ENCODE measurements around the gene CACFD1.

Gene CACFD1

GRCh38 chr9:133459476-133460404 is at the start of gene CACFD1:
TSS of gene CACFD1 (plus strand) at chr9:133459978. CDS start at chr9:133460067, 89 bp downstream.
- H3K4me2 ChIP-seq, result peak within 1 kb of the TSS; percentile 85 to 97 (median 91)
- H3K36me3 ChIP-seq, result peaks cover 0 to 8% (median 0%) of the 10 kb centered on the region in 11 experiments; a peak in 3 of 22 replicates
- H3K4me1 ChIP-seq, result peaks cover 30 to 67% (median 57%) of the 10 kb centered on the region in 10 experiments
- no peaks in the 10 kb centered on the region for H3K9me3 ChIP-seq (replicated peaks in 1 of 11)
- H3K9ac ChIP-seq, result peak within 1 kb of the TSS; percentile 74 to 91 (median 87)
- peak within 1 kb of the TSS; percentile 56 to 88 (median 79); a peak in 21 of 22 replicates for H3K27ac ChIP-seq
- peak within 1 kb of the TSS; percentile 65 to 84 (median 76) for H3K4me3 ChIP-seq
- TF ChIP-seq Cebpa-rat (IDR thresholded peaks at IDR 0.05), result no peak
- H4K20me1 ChIP-seq, result peaks cover 0 to 44% (median 41%) of the 10 kb centered on the region in 11 experiments; a peak in 17 of 22 replicates
- H3K27me3 ChIP-seq, result no peaks in the 10 kb centered on the region

GRCh38 chr9:133415170-133415569 is 44.6 kb upstream of the CACFD1 start:
- Histone ChIP-seq H3K27me3 (no peaks in the 10 kb centered on the region), H3K4me3 (no peak overlapping the region), H3K4me1 (peaks cover 29 to 47% (median 41%) of the 10 kb centered on the region in 10 experiments), H3K9ac (peak overlapping the region in 7 of 11 experiments; percentile 6 to 93 (median 91); a peak in 11 of 22 replicates), H3K36me3 (peaks cover 50 to 67% (median 64%) of the 10 kb centered on the region in 11 experiments), H3K27ac (no peak overlapping the region), H4K20me1 (peaks cover 6 to 72% (median 65%) of the 10 kb centered on the region in 11 experiments; a peak in 20 of 22 replicates), H3K9me3 (replicated peaks in 1 of 11) (no peaks in the 10 kb centered on the region), H3K4me2 (peak overlapping the region in 10 of 11 experiments; percentile 90 to 99 (median 98); a peak in 16 of 22 replicates)
- TF ChIP-seq Cebpa-rat (IDR thresholded peaks at IDR 0.05), result no peak

DNA sequence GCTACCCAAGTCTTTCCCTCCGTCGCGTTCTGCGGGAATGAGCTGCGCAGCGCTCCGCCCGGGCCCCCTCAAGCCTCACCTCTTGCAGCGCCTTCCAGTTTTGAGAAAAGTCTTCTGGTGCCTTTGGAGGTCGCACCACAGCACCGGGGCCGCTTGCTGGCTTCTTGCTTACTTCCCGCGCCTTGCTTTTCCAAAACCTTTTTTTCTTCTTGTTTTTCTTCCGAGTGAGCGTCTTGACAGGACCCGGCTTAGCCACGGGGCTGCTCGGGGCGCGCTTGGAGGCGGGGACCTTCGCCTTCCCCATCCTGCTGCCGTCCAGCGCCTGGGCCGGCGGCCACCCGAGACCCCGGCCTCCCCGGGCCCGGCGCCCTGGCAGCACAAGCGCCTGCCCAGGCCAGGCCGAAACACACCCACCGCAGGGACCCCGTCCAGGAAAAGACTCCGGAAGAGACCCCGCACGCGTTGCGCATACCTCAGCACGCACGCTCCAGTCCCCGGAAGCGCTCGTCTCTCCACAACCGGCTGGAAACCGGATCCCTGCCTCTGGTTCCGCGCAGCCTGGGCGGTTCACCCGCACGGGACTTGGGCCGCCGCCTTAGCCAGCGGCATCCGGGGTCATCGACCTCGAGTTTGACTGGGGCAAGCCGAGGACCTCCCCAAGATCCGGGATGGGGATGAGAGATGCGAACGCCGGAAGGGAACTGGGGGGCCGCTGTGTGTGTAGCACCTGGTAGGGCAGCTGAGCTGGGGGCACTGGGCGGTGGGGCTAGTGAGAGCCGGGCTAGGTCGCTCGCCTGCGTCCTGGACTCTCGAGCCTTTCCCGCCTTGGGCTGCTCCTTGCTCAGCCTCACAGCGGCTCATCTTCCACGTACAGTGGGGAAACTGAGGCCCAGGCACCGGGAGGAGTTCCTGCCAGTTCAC is 42.0 kb upstream of the CACFD1 start, which contains the start of gene REXO4:
Gene REXO4, minus strand, starts transcription at position 470 of the 921 bp plus-strand sequence. Its CDS starts 166 bp downstream, at position 304.
- no peak for TF ChIP-seq Cebpa-rat (IDR thresholded peaks at IDR 0.05)
- peaks cover 6 to 45% (median 40%) of the 10 kb centered on the region in 11 experiments; a peak in 20 of 22 replicates for H4K20me1 ChIP-seq
- peak within 1 kb of the TSS; percentile 80 to 93 (median 89) for H3K9ac ChIP-seq

GRCh38 chr9:133419005-133419404 is 40.8 kb upstream of the CACFD1 start:
- Histone ChIP-seq H3K9ac (peak overlapping the region in 3 of 11 experiments; percentile 87 to 92 (median 90); a peak in 6 of 22 replicates), H4K20me1 (peaks cover 2 to 33% (median 28%) of the 10 kb centered on the region in 11 experiments; a peak in 20 of 22 replicates), H3K4me1 (peaks cover 30 to 57% (median 49%) of the 10 kb centered on the region in 10 experiments), H3K4me2 (peak overlapping the region; percentile 90 to 99 (median 98)), H3K9me3 (replicated peaks in 1 of 11) (no peaks in the 10 kb centered on the region), H3K27ac (peak overlapping the region in 4 of 11 experiments; percentile 8 to 90 (median 88); a peak in 5 of 22 replicates), H3K36me3 (peaks cover 12 to 28% (median 26%) of the 10 kb centered on the region in 11 experiments), H3K27me3 (no peaks in the 10 kb centered on the region), H3K4me3 (peak overlapping the region in 9 of 10 experiments; percentile 84 to 98 (median 89); a peak in 10 of 20 replicates)
- no peak for TF ChIP-seq Cebpa-rat (IDR thresholded peaks at IDR 0.05)

More for the DNA sequence above, 42.0 kb upstream of the CACFD1 start, which contains the start of gene REXO4:
- no peaks in the 10 kb centered on the region for H3K9me3 ChIP-seq (replicated peaks in 1 of 11)
- H3K4me3 ChIP-seq, result peak within 1 kb of the TSS; percentile 84 to 98 (median 89)
- peaks cover 24 to 40% (median 38%) of the 10 kb centered on the region in 11 experiments for H3K36me3 ChIP-seq
- peaks cover 30 to 57% (median 49%) of the 10 kb centered on the region in 10 experiments for H3K4me1 ChIP-seq
- peak within 1 kb of the TSS; percentile 79 to 94 (median 90) for H3K27ac ChIP-seq
- no peaks in the 10 kb centered on the region for H3K27me3 ChIP-seq
- peak within 1 kb of the TSS; percentile 90 to 99 (median 98) for H3K4me2 ChIP-seq

DNA sequence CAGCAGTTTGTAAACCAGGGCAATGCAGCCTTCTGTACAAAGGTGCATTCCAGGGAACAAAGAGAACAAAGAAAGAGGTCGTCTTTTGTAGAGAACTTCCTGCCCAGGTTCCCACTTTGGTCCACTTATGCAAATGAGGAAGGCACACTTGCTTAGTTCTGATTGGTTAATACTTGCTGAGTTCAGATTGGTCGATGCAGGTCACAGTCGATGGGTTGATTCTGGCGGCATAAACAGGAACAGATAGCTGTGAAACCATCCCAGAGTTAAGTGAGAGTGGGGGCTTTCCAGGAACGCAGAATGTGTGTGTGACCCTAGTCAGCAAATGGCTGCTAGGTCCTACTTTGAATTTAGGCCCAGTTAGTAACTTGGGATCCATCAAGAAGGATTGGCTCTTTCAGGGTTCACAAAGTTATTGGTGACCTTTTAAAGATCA is 39.4 kb upstream of the CACFD1 start:
- no peaks in the 10 kb centered on the region for H3K9me3 ChIP-seq (replicated peaks in 1 of 11)
- H3K4me2 ChIP-seq, result peak overlapping the region in 9 of 11 experiments; percentile 4 to 98 (median 98); a peak in 18 of 22 replicates
- 0 out of 20 replicates have a peak overlapping the region, but pooled peaks of 1 of the 10 experiments have one; percentile 18 for H3K4me3 ChIP-seq
- H3K27me3 ChIP-seq, result peaks cover 0 to 3% (median 0%) of the 10 kb centered on the region in 11 experiments; a peak in 4 of 22 replicates
- peaks cover 0 to 19% (median 14%) of the 10 kb centered on the region in 11 experiments; a peak in 19 of 22 replicates for H4K20me1 ChIP-seq
- H3K4me1 ChIP-seq, result peaks cover 30 to 52% (median 46%) of the 10 kb centered on the region in 10 experiments
- no peak overlapping the region for H3K9ac ChIP-seq
- TF ChIP-seq Cebpa-rat (IDR thresholded peaks at IDR 0.05), result no peak
- peaks cover 0 to 14% (median 12%) of the 10 kb centered on the region in 11 experiments; a peak in 20 of 22 replicates for H3K36me3 ChIP-seq
- H3K27ac ChIP-seq, result peak overlapping the region in 2 of 11 experiments; percentile 12 to 16; a peak in 1 of 22 replicates

DNA sequence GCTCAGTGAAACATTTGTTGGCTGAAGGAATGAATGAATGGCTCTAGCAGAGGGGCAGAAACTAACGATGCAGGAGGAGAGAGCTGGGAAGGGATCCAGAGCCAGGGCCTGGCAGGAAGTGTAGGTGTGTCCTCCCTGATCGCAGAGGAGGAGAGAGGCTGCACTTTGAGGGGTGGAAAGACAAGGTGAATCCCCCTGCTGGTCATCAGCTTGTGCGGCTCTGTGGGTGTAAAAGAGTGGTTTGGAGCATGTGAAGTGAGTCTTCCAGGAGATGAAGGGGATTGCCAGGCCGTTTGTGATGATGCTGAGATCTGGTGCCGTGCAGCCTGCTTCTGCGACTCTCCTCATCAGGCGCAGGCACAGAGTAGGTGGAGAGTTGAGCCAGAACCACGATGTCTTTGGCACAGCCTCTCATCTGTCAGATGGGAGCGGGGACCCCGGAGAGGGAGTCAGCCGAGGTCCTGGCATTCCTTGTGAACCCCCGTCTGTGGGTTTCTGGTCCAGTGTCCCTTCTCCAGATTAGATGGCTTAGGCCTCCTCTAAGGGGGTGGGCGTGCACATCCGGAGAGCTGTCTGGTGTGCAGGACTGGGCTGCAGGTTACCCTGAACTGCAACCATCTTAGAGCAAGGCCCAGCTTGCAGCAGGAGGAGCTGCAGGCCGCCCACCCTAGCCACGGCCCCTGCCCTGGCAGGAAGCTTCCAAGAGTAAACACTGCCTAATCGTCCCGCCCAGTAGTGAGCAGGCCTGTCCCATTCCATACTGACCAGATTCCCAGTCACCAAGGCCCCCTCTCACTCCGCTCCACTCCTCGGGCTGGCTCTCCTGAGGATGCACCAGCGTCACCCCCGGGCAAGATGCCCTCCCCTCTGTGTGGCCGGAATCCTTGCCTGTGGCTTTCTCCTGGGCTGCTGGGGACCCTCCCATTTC is 37.9 kb upstream of the CACFD1 start, which contains the start of gene ADAMTS13:
Gene ADAMTS13, plus strand, starts transcription at position 753 of the 928 bp plus-strand sequence. Its CDS starts 77 bp downstream, at position 830.
- Histone ChIP-seq H3K36me3 (no peaks in the 10 kb centered on the region), H3K27ac (peak within 1 kb of the TSS in 1 of 11 experiments; percentile 5; a peak in 1 of 22 replicates), H3K27me3 (peaks cover 3 to 18% (median 14%) of the 10 kb centered on the region in 11 experiments; a peak in 21 of 22 replicates), H3K4me3 (no peak within 1 kb of the TSS), H4K20me1 (peaks cover 0 to 5% (median 0%) of the 10 kb centered on the region in 11 experiments; a peak in 5 of 22 replicates), H3K9me3 (replicated peaks in 1 of 11) (no peaks in the 10 kb centered on the region), H3K4me1 (peaks cover 15 to 37% (median 32%) of the 10 kb centered on the region in 10 experiments), H3K9ac (peak within 1 kb of the TSS in 3 of 11 experiments; percentile 1 to 48 (median 11); a peak in 5 of 22 replicates), H3K4me2 (peak within 1 kb of the TSS in 2 of 11 experiments; percentile 19 to 98; a peak in 1 of 22 replicates)
- TF ChIP-seq Cebpa-rat (IDR thresholded peaks at IDR 0.05), result no peak

GRCh38 chr9:133423216-133423615 is 36.6 kb upstream of the CACFD1 start:
- Histone ChIP-seq H3K27ac (no peak overlapping the region), H3K27me3 (peaks cover 17 to 31% (median 28%) of the 10 kb centered on the region in 11 experiments), H3K9ac (peak overlapping the region in 2 of 11 experiments; percentile 11 to 48; a peak in 4 of 22 replicates), H4K20me1 (no peaks in the 10 kb centered on the region), H3K9me3 (replicated peaks in 1 of 11) (peaks cover 6 to 12% (median 10%) of the 10 kb centered on the region in 11 experiments; a peak in 17 of 22 replicates), H3K4me3 (no peak overlapping the region), H3K4me1 (peaks cover 13 to 34% (median 28%) of the 10 kb centered on the region in 10 experiments), H3K36me3 (no peaks in the 10 kb centered on the region), H3K4me2 (no peak overlapping the region)
- TF ChIP-seq Cebpa-rat (IDR thresholded peaks at IDR 0.05), result no peak
